HG02981 (cell line): ENCODE results near the gene SNTA1.
"Not testable (repeated sequence)": the region's sequence is repeated elsewhere in the genome, so short reads cannot be mapped to it uniquely, and the experiment has no call there.

ENCODE experiments used
- ATAC-seq: cut with Tn5 transposase; IDR thresholded peaks from one replicate; pipeline ENCODE4 v1.9.1; 2021; ENCODE audit warnings: mild to moderate bottlenecking, moderate library complexity; ENCODE audit not compliant: unreplicated experiment

SNTA1 gene

GRCh38 chr20:33466303-33466646 lies 22.7 kb upstream of the SNTA1 start:
- ATAC-seq = no peak

- ATAC-seq = no peak
Measured at GRCh38 chr20:33465481-33466302, 22.1 kb upstream of the SNTA1 start.

DNA sequence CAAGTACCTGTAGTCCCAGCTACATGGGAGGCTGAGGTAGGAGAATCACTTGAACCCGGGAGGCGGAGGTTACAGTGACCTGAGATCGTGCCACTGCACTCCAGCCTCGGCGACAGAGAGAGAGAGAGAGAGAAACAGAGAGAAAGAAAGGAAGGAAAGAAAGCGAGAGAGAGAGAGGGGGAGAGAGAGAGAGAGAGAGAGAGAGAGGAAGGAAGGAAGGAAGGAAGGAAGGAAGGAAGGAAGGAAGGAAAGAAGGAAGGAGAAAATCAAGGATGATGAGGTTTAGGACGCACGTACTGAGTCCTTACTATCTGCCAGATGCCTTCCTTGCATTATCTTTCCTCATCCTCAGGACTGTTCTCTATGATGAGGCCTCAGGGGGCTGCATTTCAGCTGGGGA lies 21.2 kb upstream of the SNTA1 start:
- not testable (repeated sequence) for ATAC-seq

- ATAC-seq = no peak
Measured at GRCh38 chr20:33463332-33464101, 20.0 kb upstream of the SNTA1 start.

- no peak for ATAC-seq
Measured at GRCh38 chr20:33460711-33461110, 17.1 kb upstream of the SNTA1 start.

- no peak for ATAC-seq
Measured at GRCh38 chr20:33459599-33459998, 16.0 kb upstream of the SNTA1 start.

DNA sequence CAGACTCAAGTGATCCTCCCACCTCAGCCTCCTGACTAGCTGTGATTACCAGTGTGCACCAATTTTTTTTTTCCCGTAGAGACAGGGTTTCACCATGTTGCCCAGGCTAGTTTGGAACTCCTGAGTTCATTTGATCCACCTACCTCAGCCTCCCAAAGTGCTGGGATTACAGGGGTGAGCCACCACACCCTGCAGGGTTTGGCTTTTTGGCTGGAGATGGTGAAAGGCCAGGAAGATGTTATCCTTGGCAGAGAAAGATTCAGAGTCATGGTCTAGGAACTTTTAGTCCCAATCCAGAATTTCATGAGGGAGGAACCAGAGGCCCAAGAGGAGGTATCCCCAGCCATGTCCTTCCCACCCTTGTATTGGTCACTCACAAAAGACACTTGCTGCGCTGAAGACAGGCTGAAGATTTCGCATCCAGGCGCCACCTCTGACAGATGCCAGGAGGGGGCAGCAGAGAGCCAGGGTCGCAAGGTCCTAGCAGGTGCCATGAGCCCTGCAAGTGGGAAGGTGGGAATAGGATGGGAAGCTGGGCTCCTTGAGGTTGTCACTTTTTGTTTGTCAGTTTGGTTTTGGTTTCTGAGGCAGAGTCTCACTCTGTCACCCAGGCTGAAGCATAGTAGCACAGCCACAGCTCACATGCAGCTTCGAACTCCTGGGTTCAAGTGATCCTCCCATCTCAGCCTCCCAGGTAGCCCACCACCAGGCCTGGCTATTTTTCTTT lies 13.5 kb upstream of the SNTA1 start:
- not testable (repeated sequence) for ATAC-seq

GRCh38 chr20:33450867-33451266 lies 7.3 kb upstream of the SNTA1 start:
- no peak for ATAC-seq

GRCh38 chr20:33445881-33446625 lies 2.5 kb upstream of the SNTA1 start:
- ATAC-seq = no peak

GRCh38 chr20:33444797-33445560 lies 1.4 kb upstream of the SNTA1 start:
- no peak for ATAC-seq

- ATAC-seq = peak; percentile 25
Measured at GRCh38 chr20:33443006-33443511, 504 bp downstream of the SNTA1 start.

DNA sequence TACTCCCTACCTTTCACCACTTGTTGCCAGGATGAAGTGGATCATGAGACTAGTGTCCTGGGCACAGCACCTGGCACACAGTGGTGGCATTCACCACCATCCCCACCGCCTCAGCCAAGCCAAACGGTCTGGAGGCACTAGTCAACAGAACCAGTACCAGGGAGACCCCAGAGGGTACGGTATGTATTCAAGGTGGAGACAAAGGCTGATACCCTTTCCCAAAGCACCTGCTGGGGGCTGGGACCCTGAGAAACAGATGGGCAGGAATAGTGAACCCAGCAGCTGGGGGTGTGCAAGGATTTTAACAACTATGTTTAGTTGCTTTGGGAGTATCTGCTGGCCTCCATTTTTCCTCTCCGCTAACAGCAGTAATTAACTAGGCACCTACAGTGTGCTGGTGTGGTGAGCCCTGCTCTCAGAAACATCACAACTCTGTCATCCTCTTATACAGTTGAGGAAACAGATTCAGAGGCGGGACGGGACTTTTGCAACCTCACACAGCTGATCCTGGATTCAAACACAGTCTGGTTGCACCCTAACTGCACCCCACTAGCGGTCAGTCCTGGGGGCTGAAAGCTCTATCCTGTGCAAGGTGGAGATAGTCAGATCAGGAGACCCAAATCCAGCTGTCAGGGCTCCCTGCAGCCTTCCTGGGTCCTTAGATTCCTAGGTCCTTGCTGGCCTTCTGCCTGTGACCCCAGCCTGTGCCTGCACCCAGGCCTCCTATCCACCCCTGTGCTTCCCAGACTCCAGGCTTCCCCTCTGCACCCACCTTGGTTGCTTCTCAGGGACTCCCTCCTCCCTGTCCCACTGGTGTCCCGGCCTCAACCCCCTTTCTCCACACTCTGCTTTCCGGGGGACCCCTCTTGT lies 1.2 kb downstream of the SNTA1 start:
- ATAC-seq = no peak

GRCh38 chr20:33441142-33441955 lies 2.2 kb downstream of the SNTA1 start:
- ATAC-seq = no peak

GRCh38 chr20:33440562-33440961 lies 3.0 kb downstream of the SNTA1 start:
- not testable (repeated sequence) for ATAC-seq

DNA sequence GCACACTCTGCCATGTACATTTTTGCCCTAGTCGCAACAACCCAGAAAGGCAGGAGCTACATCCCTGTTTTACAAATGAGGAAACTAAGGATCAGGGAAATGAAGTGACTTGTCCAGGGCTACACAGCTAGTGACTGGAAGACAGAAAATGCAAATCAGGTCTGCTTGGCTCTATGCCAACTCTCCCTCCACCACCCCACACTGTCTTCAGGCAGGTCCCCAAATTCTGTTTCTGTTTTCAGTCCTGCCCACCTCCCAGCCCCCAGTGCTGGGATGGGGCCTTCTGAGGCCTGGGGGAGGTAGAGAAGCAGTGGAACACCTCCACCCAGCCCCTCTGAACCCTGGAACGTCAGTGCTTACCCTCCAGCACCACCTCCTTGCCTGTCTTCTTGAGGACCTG lies 5.1 kb downstream of the SNTA1 start:
- no peak for ATAC-seq

GRCh38 chr20:33437141-33437911 lies 6.2 kb downstream of the SNTA1 start:
- no peak for ATAC-seq

DNA sequence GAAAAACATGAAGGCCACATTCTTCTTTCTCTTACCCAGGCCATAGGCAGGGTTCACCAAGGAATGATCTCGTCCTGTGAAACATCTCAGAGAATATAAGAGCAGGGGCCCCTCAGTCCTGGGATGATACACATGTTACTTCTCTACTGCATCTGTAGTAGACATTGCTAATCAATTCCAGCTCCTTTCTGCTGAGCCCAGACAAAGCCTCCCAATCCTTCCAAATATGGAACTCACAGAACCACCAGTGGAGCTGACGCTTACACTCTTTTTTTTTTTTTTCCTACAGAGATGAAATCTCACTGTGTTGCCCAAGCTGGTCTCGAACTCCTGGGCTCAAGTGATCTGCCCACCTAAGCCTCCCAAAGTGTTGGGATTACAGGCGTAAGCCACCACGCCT lies 9.1 kb downstream of the SNTA1 start:
- no peak for ATAC-seq
